HG03571 (cell line): Measurements from ENCODE around the gene C1orf87.
A peak's percentile ranks its signal among the peaks of the same experiment; 100 is the strongest.
"Not testable (repeated sequence)": the region's sequence is repeated elsewhere in the genome, so short reads cannot be mapped to it uniquely, and the experiment has no call there.

Experiments used
- ATAC-seq: cut with Tn5 transposase; IDR thresholded peaks from one replicate; pipeline ENCODE4 v1.9.1; 2021; ENCODE audit not compliant: unreplicated experiment

Gene C1orf87

GRCh38 chr1:59997479-59998115 lies 76.0 kb downstream of the C1orf87 start:
- ATAC-seq: no peak

GRCh38 chr1:59994302-59995198 lies 79.0 kb downstream of the C1orf87 start:
- no peak for ATAC-seq

- ATAC-seq: no peak
Observed at GRCh38 chr1:59992040-59992820, 81.3 kb downstream of the C1orf87 start.

- ATAC-seq: no peak
Observed at GRCh38 chr1:59990470-59990869, 83.1 kb downstream of the C1orf87 start.

GRCh38 chr1:59986516-59987310 lies 86.9 kb downstream of the C1orf87 start:
- no peak for ATAC-seq

- ATAC-seq: no peak
Observed at GRCh38 chr1:59985911-59986515, 87.6 kb downstream of the C1orf87 start.

GRCh38 chr1:59979666-59980065 lies 93.9 kb downstream of the C1orf87 start:
- no peak for ATAC-seq

GRCh38 chr1:59978511-59978910 lies 95.1 kb downstream of the C1orf87 start:
- ATAC-seq: no peak

- no peak for ATAC-seq
Observed at GRCh38 chr1:59978026-59978425, 95.5 kb downstream of the C1orf87 start.

- no peak for ATAC-seq
Observed at GRCh38 chr1:59977075-59977410, 96.5 kb downstream of the C1orf87 start.

GRCh38 chr1:59976194-59977074 lies 97.1 kb downstream of the C1orf87 start:
- no peak for ATAC-seq

- ATAC-seq: no peak
Observed at GRCh38 chr1:59973719-59974118, 99.9 kb downstream of the C1orf87 start.

- no peak for ATAC-seq
Observed at GRCh38 chr1:59972216-59972927, 101.2 kb downstream of the C1orf87 start.

- peak; percentile 83 for ATAC-seq
Observed at GRCh38 chr1:59971464-59971911, 102.1 kb downstream of the C1orf87 start.

GRCh38 chr1:59969542-59970175 lies 103.9 kb downstream of the C1orf87 start:
- ATAC-seq: not testable (repeated sequence)

GRCh38 chr1:59968746-59969145 lies 104.8 kb downstream of the C1orf87 start:
- not testable (repeated sequence) for ATAC-seq

- ATAC-seq: no peak
Observed at GRCh38 chr1:59967780-59968179, 105.8 kb downstream of the C1orf87 start.

GRCh38 chr1:59967141-59967697 lies 106.4 kb downstream of the C1orf87 start:
- no peak for ATAC-seq
